HG03135 (cell line): Measurements from ENCODE around the gene NUMB.

ENCODE experiments used
- ATAC-seq: cut with Tn5 transposase; IDR thresholded peaks from one replicate; pipeline ENCODE4 v1.9.1; 2021; ENCODE audit warnings: mild to moderate bottlenecking, moderate library complexity; ENCODE audit not compliant: unreplicated experiment

Gene NUMB

DNA sequence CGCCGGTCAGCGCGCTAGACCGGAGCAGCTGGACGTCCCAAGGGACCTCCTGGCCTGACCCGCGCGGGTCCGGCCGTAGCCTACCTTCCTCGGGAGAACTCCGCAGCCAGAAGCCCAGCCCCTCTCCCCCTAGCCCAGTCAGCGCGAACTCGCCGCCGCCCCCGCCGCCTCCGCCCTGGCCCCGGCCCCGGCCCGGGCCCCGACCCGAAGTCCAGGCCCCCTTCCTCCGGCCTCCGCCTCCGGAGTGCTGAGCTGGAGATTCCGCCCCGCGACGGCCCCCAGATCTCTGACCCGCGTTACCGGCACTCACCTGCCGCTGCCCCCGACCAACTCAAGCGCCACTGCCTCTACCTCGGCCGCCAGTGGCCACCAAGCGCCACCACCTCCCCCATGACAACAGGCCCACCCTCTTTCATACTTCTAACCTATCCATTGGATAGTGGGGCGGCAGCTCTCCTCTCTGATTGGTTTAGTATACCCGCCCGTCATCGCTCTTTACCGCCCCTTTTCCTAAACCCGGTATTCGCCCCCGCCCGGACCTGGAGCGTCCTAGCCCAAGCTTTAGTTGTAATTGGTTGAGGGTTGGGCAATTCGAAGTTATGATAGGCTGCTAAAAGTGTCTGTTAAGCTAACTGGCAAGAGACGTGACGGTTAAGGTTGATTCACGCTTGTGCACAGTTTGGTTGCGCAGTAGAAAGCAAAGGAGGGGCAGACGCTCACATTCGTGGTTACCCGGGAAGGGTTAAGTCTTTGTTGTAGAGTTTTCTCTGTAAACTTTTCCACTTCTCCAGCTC is at the start of gene NUMB:
Gene NUMB (minus strand): TSS at position 364 of the 794 bp plus-strand sequence. CDS start 102,795 bp downstream, outside the sequence.
- peak; percentile 95 for ATAC-seq

DNA sequence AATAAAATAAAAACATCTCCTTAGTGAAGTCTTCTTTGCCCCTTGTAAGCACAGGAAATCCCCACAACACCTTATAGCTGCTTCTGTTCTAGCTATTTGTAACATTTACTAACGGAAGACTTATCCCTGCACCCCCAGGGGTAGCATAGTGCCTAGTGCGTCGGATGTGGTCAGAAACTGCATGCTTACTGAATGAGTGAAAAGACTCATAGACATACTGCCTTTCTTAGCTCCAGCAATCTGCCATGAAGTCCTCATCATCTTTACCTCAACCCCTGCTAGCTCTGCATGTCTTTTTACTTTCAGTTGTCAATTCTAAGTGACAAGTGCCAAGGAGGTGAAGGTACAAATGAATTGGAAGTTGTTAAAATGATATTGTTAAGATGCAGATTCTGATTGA is 45.3 kb upstream of the NUMB start:
- ATAC-seq = no peak

DNA sequence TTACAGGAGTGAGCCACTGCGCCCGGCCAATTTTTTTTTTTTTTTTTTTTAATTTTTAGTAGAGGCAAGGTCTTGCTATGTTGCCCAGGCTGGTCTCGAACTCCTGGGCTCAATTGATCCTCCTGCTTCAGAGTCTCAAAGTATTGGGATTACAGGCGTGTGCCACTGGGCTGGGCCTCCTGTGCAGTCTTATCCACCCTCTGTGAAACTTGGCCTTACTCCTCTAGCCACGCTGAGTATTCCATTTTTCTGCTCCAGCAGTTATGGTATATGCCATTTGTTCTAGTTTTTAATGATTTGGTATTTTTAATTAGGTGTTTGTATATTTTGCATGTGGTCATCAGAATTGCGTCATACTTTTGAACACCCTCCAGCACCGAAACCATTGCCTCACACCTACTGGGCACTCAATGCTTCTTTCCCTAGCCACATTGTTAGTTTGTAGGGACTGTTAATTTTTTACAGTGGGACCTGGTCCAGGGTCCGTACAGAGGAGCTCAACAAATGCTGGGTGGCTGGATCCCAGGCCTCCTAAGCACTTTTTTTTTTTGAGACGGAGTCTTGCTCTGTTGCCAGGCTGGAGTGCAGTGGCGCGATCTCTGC is 43.8 kb upstream of the NUMB start:
- ATAC-seq = no peak

GRCh38 chr14:73500360-73500759 is 42.0 kb upstream of the NUMB start:
- no peak for ATAC-seq

DNA sequence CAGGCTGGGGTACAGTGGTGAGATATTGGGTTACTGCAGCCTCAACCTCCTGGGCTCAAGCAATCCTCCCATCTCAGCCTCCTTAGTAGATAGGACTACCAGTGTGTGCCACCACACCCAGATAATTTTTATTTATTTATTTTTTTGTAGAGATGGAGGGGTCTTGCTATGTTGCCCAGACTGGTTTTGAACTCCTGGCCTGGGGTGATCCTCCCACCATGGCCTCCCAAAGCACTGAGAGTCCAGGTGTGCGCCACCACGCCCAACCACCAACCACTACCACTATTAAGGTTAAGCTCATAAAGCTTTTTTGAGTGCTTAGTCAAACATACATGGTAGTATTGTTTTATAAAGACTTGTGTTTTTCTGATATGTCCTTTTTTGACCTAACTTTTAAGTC is 36.2 kb upstream of the NUMB start:
- ATAC-seq = no peak

- no peak for ATAC-seq
Measured at GRCh38 chr14:73492670-73493069, 34.3 kb upstream of the NUMB start.

- no peak for ATAC-seq
Measured at GRCh38 chr14:73492043-73492552, 33.8 kb upstream of the NUMB start.

GRCh38 chr14:73491256-73492042 is 33.1 kb upstream of the NUMB start:
- ATAC-seq = peak; percentile 56

DNA sequence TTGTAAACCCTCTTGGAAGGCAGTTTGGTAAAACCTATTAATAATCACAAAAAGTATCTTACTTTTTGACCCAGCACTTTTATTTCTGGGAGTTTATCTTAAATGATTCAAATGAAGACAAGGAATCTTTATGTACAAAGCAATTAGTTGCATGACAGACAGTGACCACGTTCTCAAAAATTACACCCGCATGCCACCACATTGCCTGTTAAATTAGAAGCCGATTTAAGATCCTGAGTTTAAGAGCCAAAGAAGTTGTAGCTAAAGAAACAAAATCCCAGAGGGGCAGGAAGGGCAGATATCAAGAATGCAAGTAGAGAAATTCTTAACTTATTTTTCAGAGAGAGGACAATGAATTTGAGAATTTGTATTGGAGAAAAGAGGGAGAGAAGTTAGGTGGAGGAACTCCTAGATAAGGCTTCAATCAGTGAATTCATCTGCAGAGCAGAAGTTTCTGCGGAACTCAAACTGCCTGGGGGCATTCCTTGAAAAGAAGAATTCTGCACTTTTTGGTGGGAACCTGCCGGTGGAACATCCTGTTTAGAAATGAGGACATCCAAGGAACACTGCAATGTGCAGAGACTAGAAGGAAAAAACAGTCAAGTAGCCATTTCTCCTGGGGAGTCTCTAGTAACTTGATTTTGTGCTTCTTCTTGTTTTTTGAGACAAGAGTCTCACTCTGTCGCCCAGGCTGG is 31.3 kb upstream of the NUMB start:
- no peak for ATAC-seq

DNA sequence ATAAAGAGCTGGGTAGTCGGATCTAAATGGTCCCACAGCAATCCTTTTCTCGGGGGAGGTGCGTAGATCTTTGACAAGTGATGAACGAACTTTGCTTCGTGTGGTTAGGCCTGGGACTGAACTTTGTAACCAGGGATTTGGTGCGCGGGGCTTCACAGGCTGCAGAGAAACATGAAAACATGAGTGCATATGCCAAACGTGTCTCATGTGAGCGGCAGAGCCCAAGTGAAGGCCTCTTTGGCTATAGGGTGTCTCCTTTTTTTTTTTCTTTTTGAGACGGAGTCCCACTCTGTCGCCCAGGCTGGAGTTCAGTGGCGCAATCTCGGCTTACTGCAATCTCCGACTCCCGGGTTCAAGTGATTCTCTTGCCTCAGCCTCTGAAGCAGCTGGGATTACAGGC is 20.3 kb upstream of the NUMB start:
- no peak for ATAC-seq

- peak; percentile 64 for ATAC-seq
Measured at GRCh38 chr14:73477618-73478266, 19.4 kb upstream of the NUMB start.

GRCh38 chr14:73476451-73476931 is 18.1 kb upstream of the NUMB start:
- ATAC-seq = no peak

DNA sequence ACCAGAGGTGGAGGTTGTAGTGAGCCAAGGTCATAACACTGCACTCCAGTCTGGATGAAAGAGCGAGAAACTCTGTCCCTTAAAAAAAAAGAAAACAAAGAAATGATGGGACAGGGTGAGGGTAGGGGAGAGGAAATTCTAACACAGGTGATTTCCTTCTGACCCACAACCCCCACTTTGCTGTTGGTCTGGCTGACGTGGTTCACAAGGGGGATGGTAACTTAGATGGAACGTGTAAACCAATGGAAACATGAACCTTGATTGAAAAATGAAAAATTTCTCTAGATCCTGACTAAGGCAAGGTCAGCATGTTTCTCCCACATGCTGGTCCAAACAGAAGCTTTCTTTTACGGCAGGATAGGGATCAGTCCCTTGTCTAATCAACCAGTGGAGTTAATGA is 16.6 kb upstream of the NUMB start:
- ATAC-seq = no peak

- no peak for ATAC-seq
Measured at GRCh38 chr14:73472185-73473114, 14.1 kb upstream of the NUMB start.

DNA sequence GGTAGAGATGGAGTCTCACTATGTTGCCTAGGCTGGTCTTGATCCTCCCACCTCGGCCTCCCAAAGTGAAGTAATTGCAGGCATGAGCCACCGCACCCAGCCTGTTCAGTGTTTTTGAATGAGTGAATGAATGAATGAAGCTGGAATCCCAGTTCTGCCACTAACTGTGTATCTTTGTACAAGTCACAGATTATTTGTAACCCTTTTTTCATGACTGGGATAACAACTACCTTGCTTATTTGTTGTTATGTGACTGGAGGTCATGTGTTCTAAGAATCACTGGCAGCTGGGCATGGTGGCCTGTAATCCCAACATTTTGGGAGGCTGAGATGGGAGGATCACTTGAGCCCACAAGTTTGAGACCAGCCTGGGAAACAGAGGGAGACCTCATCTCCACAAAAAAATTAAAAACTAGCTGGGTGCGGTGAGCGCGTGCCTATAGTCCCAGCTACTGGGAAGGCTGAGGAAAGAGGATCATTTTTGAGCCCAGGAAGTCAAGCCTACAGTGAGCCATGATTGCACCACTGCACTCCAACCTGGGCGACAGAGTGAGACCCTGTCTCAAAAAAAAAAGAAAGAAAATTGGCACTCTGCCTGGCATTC is 13.3 kb upstream of the NUMB start:
- ATAC-seq = no peak

GRCh38 chr14:73468828-73469375 is 10.6 kb upstream of the NUMB start:
- ATAC-seq = no peak

GRCh38 chr14:73467800-73468199 is 9.5 kb upstream of the NUMB start:
- no peak for ATAC-seq

- ATAC-seq = no peak
Measured at GRCh38 chr14:73467377-73467776, 9.0 kb upstream of the NUMB start.

- ATAC-seq = no peak
Measured at GRCh38 chr14:73466861-73467260, 8.5 kb upstream of the NUMB start.
